Measurements from ENCODE around the gene MYO9A.
"Not testable (repeated sequence)": the region's sequence is repeated elsewhere in the genome, so short reads cannot be mapped to it uniquely, and the experiment has no call there.

Gene MYO9A

DNA sequence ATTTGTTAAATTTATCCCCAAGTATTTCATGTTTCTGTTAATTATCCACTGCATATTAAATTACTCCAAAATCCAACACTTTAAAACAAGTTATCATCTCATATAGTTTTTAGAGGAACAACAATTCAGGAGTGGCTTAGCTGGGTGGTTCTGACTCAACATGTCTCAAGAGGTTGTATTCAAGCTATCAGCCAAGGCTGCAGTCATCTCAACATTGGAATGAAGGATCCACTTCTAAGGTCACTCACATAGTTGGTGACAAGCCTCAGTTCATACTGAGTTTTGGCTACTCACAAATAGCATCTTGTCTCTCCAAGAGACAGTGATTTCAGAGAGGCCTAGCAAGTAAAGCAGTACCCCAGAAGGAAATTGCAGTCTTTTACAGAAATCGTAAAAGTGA is 172.9 kb downstream of the MYO9A start:
- DNase-seq (ENCODE audit: low read depth in 2 of 2): no peak

DNA sequence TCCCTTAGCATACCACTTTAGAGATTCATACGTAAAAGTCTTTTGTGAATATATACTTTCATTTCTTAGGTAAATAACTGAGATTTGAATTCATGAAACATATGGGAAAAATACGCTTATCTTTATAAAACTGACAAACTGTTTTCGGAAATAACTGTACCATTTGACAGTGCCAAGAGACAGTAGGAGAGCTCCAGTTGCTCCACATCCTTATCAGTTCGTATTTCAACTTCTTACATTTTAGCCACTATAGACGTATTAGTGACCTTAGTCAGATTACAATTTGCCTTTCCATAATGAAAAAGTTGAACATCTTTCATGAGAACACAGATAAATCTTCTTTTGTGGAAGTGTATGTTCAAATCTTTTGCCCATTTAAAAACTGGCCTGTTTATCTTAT is 174.1 kb downstream of the MYO9A start:
- DNase-seq (ENCODE audit: low read depth in 2 of 2): no peak

DNA sequence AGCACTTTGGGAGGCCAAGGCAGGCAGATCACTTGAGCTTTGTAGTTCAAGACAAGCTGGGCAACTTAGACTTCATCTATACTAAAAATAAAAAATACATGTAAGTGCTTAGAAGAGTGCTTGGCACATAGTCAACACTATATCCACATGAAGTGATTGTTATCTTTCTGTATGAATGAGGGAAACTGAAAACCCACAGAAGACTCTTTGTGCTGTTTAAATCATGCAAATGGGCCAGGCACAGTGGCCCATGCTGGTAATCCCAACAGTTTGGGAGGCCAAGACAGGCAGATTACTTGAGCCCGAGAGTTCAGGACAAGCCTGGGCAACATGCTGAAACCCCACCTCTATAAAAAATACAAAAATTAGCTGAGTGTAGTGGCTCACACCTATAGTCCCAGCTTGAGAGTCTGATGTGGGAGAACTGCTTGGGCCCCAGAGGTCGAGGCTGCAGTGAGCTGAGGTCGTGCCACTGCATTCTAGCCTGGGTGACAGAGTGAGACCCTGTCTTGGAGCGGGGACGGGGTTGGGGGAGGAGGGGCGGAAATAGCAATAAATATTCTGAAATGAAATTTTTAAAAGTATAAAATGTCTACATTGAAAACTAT is 177.9 kb downstream of the MYO9A start:
- no peak for DNase-seq (ENCODE audit: low read depth in 2 of 2)

DNA sequence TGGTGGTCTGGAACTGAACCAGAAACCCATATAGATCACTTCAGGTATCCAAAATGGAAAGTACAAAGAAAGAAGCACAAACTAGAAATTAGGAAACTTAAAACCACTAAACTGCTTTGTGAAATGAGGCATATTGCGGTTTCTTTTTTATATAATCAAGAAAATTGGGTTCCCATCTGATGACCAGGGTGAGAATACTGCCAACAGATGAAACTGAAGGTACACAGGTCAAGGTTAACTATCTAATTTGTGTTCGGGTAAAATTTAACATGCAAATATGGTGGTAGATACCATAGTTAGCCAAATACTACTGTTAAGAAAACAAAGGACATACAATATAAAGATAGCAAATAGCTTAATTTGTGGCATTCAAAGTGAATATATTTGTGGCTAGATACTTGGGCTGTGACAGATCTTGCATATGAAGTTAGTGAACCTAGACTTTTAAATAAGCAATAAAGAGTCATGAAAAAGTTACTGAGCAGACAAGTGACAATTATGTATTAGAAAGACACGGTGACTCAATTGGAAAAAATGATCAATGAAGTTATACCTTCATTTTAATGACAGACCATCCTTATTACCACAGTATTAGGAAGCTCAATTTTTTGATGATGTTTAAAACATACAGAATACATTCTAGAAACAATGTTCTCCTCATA is 180.2 kb downstream of the MYO9A start:
- no peak for DNase-seq (ENCODE audit: low read depth in 2 of 2)

DNA sequence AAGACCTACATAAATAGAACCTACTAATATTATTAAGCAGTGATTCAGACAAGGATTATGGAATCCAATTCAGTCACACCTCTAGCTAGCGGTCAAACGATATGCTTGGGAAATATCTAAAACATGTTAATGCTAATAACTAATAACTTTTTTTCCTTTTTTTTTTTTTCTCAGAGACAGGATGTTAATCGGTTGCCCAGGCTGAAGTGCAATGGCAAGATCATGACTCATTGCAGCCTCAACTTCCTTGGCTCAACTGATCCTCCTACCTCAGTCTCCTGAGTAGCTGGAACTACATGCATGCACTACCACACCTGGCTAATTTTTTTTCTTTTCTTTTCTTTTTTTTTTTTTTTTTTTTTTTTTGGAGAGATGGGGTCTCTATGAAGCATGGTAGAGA is 183.5 kb downstream of the MYO9A start:
- DNase-seq (ENCODE audit: low read depth in 2 of 2): no peak

DNA sequence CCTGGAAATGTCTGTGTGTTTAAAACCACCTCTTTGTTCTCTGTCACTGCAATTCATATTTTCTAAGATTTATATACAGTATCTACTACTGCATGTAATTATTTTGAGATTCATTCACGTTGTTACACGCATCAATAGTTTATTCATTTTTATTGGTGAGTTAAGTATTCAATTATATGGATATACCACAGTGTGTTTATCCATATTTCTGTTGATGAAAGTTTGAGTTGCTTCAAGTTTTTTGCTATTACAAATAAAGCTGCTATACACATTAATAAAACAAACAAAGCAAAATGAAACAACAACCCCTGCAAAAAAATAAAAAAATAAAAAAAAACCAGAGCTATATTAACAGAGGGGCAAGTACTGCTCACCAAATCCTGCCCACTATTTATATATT is 185.3 kb downstream of the MYO9A start:
- no peak for DNase-seq (ENCODE audit: low read depth in 2 of 2)

DNA sequence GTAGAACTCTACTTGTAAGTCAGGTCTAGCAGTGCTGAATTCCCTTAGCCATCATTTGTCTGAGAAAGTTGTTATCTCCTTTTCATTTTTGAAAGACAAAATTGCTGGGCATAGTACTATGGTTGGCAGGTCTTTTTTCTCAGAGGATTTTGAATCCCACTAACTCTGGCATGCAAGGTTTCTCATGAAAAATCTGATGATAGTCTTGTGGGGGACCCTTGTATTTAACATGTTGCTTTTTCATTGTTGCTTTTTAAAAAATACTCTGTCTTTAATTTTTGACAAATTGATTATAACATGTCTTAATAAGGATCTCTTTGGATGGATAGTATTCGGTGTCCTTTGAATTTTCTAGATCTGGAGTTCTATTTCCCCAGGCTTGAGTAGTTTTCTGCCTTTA is 186.7 kb downstream of the MYO9A start:
- no peak for DNase-seq (ENCODE audit: low read depth in 2 of 2)

DNA sequence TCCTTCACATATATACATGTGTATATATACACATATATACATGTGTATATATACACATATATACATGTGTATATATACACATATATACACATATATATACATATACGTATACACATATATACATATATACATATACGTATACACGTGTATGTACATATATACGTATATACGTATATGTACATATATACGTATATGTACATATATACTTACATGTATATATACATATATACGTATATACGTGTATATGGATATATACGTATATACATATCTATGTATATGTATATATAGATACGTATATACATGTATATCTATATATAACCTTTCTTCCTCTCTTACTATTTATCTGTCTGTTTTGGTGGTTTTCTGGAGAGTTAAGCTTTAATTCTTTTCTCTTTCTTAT is 192.8 kb downstream of the MYO9A start:
- no peak for DNase-seq (ENCODE audit: low read depth in 2 of 2)

DNA sequence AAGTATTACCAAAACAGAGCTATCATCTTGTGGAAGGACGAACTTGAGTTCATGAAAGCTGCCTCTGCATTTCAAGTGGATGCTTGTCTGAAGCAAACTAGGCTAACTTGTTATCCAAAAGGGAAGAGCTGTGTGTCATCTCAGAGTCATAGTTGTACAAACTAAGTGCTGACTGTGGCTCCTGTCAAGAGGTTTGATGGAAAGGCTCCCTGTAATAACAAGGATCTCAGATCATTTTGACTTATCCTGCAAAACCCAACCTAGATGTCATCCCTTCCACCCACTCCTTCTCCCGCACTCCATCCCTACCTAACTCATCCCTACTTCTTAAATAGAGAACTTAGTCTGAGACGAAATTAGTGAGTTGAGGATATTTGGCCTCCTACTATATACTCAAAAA is 196.8 kb downstream of the MYO9A start:
- no peak for DNase-seq (ENCODE audit: low read depth in 2 of 2)

DNA sequence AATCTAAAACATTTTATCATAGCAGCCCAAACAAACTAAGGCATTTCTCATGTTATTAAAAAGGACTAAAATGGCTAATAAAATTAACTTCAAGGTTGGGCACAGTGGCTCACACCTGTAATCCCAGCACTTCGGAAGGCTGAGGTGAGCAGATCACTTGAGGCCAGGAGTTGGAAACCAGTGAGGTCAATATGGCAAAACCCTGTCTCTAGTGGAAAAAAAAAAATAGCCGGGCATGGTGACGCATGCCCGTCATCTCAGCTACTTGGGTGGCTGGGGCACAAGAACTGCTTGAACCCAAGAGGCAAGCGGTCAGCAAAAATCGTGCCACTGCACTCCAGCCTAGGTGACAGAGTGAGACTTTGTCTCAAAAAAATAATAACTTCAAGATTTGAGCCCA is 197.4 kb downstream of the MYO9A start:
- DNase-seq (ENCODE audit: low read depth in 2 of 2): no peak

DNA sequence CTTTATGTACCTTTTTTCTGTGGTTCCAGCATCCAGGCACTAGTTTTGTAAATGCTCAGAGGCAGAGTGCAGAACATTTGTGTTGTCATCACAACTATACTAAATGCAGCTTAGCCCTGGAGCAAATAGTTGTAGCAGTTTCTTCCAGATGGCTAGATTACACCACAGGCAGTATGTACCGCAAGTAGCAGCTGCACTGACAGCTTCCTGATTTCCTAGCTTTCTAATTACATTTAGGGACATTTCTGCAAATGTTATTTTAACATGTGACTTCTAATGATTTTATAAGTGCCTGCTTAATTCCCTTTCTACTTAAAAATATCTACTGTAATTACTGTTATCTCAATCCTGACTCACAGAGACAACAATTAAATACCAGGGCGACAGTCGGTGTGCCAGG is 201.1 kb downstream of the MYO9A start:
- no peak for DNase-seq (ENCODE audit: low read depth in 2 of 2)

DNA sequence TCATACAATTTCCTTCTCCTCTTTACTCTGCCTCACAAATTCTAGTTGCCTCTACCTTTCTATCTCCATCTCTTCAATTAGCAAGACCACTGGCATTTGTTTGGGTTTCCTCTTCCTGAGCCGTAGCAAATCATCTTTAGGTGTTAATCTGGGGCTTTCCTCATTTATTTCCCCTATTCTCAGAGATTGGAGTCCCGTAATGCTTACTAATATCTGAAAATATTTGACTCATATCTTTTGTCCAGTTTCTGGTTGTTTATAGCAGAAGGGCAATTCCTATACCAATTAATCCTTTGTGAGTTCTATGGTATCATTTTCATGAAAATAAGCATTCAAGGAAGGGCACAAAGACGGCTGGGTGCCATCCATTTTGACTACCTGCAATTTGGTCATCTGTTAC is 203.9 kb downstream of the MYO9A start:
- no peak for DNase-seq (ENCODE audit: low read depth in 2 of 2)

DNA sequence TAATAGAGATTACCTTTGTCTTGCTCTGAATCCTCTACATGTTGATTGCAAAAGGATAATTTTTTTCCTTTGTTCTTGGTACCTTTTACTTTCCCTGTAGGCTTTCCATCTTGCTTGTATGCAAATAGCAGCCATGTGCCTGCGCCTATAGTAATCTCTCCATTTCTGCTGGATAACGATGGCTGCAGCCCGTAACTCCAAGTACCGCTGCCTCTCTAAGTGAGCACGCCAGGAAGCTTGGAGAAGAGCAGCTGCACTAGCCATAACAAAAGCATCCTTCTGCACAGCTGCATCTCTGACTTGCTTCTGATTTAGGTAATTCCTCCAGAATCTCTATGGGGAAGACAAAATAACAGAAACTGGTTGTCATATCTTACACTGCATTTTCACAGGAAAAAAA is 218.3 kb downstream of the MYO9A start:
- DNase-seq (ENCODE audit: low read depth in 2 of 2): no peak

DNA sequence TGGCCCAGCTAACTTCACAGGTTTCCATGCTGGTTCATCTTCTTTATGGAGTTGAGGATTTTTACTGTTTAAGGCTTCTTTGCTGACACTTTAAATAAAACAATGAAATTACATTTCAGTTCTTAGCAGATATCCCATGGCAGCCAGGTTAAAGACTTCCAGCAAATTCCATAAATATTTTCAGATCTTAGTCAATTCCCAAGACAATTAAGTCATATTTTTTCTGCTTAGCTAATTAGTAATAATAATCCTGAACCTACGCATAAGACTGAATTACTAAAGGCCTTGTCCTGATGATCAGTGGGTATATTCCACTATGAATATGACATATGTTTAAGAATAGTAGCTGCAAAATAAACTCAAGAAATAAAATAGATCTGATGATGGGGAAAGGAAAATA is 224.3 kb downstream of the MYO9A start:
- no peak for DNase-seq (ENCODE audit: low read depth in 2 of 2)

DNA sequence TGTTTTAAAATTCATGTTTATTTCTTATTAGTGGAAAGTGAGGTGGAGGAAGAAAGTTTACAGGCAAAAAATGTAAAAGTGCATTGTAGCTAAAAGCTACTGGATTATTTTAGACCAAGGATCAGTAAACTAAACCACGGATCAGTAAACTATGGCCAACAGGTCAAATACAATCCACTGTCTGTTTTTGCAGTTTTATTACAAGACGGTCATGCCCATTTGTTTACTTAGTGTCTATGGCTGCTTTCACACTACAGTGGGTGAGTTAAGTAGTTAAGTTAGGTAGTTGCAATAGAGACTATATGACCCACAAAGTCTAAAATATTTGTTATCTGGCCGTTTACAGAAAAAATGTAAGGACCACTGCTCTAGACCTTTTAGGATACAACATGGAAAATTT is 225.6 kb downstream of the MYO9A start:
- DNase-seq (ENCODE audit: low read depth in 2 of 2): no peak

DNA sequence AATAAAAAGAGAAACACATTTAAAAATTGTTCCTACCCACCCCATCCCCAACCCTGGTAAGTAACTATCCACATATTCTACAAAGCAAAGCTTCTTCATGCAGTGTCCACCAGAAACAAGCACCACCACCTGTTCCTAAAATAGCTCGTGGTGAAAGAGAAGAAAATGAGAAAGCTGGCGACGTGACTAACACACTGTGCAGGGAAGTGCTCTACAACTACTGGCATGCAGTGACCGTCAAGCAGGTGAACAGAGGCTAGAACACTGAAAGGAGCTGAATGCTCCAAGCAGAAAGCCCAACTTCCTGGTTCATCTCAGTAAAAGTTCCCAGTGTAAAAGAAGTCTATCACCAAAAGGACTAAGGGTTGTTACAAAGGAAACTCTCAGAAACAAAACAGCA is 226.9 kb downstream of the MYO9A start:
- no peak for DNase-seq (ENCODE audit: low read depth in 2 of 2)

DNA sequence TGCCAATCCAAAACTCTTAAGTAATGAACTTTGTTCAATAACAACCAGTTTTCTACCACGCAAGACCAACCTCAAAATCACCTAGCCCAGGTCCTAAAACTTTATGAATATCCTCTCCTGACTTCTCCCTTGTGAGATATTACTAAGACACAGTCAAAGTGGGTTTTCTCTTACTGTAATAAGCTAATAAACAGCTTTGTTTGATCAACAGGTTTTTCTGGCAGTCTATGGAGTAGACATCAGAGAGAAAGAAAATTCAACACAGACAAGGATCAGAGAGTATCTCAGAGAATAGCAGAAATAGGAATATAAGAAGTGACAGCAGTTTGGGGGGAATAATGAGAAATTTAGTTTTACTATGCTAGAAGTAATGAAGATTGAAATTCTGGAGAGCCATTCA is 228.0 kb downstream of the MYO9A start:
- no peak for DNase-seq (ENCODE audit: low read depth in 2 of 2)

DNA sequence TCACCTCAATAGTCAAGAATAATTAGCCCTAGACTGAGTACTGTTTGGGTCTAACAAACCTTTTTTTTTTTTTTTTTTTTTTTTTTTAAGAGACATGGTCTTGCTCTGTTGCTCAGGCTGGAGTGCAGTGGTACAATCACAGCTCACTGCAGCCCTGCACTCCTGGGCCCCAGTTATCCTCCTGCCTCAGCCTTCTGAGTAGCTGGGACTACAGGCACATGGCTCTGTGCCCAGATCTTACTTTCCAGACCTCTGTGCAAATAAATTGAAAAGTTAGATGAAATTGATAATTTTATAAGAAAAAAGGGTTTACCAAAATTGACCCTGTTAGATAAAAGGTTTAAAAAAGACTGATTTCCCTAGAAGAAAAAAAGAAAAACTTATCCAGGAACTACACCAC is 228.6 kb downstream of the MYO9A start:
- no peak for DNase-seq (ENCODE audit: low read depth in 2 of 2)

DNA sequence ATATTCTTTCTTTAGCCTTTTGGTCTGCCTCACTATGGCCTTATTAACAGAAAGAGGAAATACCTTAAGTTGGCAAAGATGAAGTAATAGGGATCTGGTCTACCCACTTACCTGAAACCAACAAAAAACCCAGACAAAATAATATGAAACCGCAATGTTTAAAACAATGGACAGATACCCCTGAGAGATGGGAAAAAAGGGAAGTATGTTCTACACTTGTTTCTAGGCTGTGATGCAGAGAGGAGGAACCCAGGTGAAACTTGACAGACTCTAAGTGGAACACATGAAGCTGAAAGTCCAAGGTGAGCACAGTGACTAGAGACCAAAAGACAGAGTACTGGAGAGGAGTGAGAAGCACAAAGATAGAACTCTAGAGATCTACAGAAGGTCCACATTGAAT is 229.2 kb downstream of the MYO9A start:
- DNase-seq (ENCODE audit: low read depth in 2 of 2): no peak

DNA sequence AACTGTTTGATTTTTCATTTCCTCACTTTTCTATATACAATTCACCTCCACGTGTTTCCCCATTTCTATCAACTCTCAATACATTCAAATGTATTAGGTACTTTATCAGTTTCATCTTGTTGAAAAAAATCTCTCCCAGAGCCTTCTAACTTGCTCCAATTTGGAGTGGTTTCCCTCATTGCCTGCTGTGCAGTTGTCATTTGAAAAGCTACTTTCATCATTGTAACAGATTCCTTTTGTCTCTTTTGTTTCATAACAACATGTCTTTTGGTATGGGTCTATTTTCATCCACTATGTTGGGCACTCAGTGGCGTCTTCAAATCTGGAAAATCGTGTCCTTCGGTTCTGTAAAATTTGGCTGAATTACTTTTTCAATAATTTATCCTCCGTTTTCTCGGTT is 232.6 kb downstream of the MYO9A start:
- DNase-seq (ENCODE audit: low read depth in 2 of 2): no peak

DNA sequence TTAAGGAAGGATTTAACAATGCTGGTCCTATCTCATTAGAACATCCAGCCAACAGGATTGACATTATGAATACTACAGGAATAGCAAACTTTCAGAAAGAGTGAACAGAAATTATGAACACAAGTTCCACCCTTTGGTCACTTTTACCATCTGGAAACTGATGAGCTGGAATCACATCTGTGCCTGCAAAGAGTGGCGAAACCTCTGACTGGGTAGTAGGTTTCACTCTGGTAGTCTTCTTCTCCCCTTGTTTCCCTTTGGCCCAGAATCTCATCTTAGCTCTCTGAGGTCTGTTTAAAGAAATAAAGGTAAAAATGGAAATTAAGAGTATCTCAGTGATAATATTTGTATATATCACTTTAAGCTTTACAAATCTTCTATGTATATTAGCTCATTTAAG is 234.5 kb downstream of the MYO9A start:
- DNase-seq (ENCODE audit: low read depth in 2 of 2): no peak

DNA sequence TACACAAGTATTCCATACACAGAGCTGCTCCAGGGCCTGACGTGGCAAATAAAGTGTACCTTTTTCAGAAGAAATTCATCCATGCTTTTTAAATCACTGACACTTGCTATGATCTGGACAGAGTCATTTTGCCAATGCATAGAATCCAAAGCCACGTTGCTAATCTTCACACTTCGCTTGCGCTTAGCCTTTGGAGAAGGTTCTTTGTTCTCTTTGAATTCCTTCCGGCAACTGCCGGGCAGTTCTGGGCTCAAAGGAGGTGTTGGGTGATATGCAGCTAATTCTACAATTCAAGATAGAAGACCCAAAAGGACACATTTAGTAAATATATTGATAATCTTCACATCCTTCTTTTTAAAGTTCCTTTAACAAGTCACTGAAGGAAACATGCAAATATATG is 237.7 kb downstream of the MYO9A start:
- DNase-seq (ENCODE audit: low read depth in 2 of 2): no peak

DNA sequence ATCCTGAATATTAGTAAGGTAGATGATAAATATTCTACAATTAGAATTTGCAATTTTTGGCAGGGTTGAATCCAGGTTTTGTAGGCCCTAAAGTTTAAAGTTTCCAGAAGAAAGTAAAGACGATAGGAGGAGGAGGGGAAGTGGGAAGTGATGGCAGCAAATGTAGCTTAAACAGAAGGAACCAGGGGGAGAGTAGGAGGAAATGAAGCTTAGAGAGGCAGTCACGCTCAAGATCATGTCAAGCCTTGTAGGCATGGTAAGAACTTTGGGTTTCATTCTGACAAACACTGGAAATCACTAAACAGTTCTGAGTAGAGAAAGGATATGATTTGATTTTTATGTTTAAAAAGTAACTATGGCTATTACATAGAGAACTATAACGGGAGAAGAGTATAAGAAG is 243.7 kb downstream of the MYO9A start:
- DNase-seq (ENCODE audit: low read depth in 2 of 2): no peak

DNA sequence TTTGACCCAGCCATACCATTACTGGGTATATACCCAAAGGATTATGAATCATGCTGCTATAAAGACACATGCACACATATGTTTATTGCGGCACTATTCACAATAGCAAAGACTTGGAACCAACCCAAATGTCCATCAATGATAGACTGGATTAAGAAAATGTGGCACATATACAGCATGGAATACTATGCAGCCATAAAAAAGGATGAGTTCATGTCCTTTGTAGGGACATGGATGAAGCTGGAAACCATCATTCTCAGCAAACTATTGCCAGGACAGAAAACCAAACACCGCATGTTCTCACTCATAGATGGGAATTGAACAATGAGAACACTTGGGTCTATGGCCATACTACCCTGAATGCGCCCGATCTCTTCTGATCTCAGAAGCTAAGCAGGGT is 259.7 kb downstream of the MYO9A start:
- not testable (repeated sequence) for DNase-seq (ENCODE audit: low read depth in 2 of 2)
